Activated naive CD8-positive, alpha-beta T cell treated with anti-CD3 and anti-CD28 coated beads, Interleukin-2, amount 10 ng/mL, durations not matched to agents 7 days and 5 days (primary cell): ENCODE data around the gene CHMP2B. TPM values are rescaled to one million over a fixed set of nuclear protein-coding genes. Genes with fewer than 3 reads are reported as not detected.

ENCODE experiments used
- ATAC-seq: fragments of 150-1000 bp; cut with Tn5 transposase; one replicate; pipeline ENCODE4 v1.10.0; 2021; ENCODE audit warnings: low read depth, moderate library complexity
- POLR2A ChIA-PET: fragments of 350-600 bp; sonication (Branson Sonifier 250); formaldehyde crosslinking; loops from one replicate; lab custom pipeline; 2021; ENCODE audit warnings: antibody characterized with exemption; lab: Charles Lee
- DNase-seq: peaks from one replicate; pipeline ENCODE4 v3.0.0; 2021
- H3K27ac Mint-ChIP-seq: one replicate; pipeline ENCODE4 v1.8.0; 2022; ENCODE audit warnings: mild to moderate bottlenecking, mixed read lengths
- H3K27me3 Mint-ChIP-seq: one replicate; pipeline ENCODE4 v1.8.0; 2022; ENCODE audit warnings: mild to moderate bottlenecking, moderate library complexity, mixed read lengths
- H3K36me3 Mint-ChIP-seq: one replicate; pipeline ENCODE4 v1.8.0; 2021; ENCODE audit warnings: mild to moderate bottlenecking, mixed read lengths
- H3K4me1 Mint-ChIP-seq: one replicate; pipeline ENCODE4 v1.8.0; 2021; ENCODE audit warnings: mixed read lengths
- H3K4me3 Mint-ChIP-seq: one replicate; pipeline ENCODE4 v1.8.0; 2022; ENCODE audit warnings: mild to moderate bottlenecking, moderate library complexity, mixed read lengths
- H3K9me3 Mint-ChIP-seq: one replicate; pipeline ENCODE4 v1.8.0; 2021; ENCODE audit warnings: mixed read lengths
- total RNA-seq, 2 experiments: library from RNA; stranded (reverse); gene quantifications; one replicate each; pipeline ENCODE4 v1.2.3, GENCODE V29; 2021

The CHMP2B gene, protein sequence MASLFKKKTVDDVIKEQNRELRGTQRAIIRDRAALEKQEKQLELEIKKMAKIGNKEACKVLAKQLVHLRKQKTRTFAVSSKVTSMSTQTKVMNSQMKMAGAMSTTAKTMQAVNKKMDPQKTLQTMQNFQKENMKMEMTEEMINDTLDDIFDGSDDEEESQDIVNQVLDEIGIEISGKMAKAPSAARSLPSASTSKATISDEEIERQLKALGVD
- 10 to 100 TPM; 22.9 to 23.7 TPM for total RNA-seq

DNA sequence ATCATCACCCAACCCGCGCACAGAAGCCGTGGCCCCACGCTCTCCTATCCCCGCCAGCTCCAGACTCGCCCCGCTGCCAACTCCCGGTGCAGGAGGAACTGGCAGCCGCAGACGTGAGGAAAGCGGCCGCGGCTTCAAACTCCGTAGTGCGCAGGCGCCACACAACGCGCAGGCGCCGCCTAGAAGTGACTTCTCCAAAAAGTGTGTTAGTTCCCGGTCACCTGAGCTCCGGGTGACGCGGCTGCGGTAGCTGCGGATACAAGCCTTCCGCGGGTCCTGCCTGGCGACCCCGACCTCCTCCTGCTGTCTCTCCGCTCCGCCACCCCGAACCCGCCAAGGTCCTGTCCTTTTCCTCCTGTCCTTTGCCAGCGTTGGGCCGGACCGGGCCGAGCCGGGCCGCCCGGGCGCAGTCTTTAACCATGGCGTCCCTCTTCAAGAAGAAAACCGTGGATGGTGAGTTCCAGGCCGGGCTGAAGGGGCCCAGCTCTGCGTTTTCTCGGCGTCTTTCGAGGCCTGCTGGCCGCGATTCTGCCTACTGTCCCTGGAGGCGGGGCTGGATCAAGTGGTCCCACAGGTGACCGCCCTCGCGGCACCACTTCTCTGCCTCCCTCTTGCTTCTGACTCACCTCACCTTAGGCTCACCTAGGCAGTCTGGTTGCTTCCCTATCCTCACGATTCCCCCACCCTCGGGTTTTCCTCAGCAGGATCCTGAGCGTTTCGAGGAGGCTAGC is at the start of gene CHMP2B:
CHMP2B (plus strand) TSS at position 206 of the 731 bp plus-strand sequence; CDS start at position 420, 214 bp downstream.
- Mint-ChIP-seq H3K4me3 (peak within 1 kb of the TSS; percentile 99), H3K4me1 (peaks cover 17% of the 10 kb centered on the region), H3K27ac (peak within 1 kb of the TSS; percentile 98), H3K36me3 (peaks cover 9% of the 10 kb centered on the region), H3K9me3 (peaks cover 1% of the 10 kb centered on the region), H3K27me3 (peaks cover 18% of the 10 kb centered on the region)
- ATAC-seq (peak; percentile 96), DNase-seq (peak; percentile 92)
- POLR2A ChIA-PET: interaction anchor here (1.0 to 1.2 kb wide), 2 partner anchors 45 to 831 kb away, joined by 3 read pairs; partner anchors contain the start of gene CGGBP1

DNA sequence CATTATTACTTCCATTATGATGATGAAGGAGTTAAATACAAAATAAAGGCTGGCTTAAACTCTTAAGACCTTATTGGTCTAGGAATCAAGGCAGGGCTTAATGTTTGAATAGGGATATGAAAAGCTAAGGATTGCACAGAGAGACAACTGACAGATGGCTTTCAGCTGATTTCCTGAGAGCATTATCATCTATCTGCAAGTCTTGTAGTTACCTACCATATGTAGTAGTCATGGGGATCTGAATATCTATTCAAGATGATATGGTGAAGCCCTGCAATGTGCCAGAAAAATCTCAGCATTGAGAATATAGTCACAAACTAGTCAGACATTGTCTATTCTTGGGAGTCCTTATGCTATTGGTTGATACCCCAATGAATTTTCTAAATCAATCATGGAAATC is 47.5 kb upstream of the CHMP2B start:
- Mint-ChIP-seq H3K4me3 (no peak overlapping the region), H3K27ac (no peak overlapping the region), H3K27me3 (no peaks in the 10 kb centered on the region), H3K36me3 (no peaks in the 10 kb centered on the region), H3K9me3 (no peaks in the 10 kb centered on the region), H3K4me1 (no peaks in the 10 kb centered on the region)
- no peak for DNase-seq
- ATAC-seq: no peak
- POLR2A ChIA-PET: no interaction called here

DNA sequence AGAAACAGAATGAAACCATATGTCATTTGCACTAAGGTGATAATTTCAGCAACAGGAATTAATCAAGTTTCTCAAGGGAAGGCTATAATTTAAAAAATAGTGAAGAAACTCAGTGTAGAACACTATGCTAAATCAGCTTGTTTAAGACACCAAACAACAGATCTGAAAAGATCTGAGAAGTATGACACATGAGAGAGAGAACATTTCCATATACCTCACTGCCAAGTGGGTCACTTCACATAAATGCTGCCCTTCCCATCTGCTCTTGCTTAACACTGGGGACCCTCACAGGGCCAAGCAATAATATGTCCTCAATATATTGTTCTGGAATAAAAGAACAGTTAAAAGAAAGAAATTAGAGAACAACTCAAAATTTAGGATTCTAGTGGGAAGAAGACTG is 45.6 kb upstream of the CHMP2B start:
- peaks cover 4% of the 10 kb centered on the region for H3K27me3 Mint-ChIP-seq
- H3K27ac Mint-ChIP-seq: no peak overlapping the region
- H3K36me3 Mint-ChIP-seq: no peaks in the 10 kb centered on the region
- ATAC-seq (no peak), DNase-seq (no peak)
- H3K9me3 Mint-ChIP-seq: no peaks in the 10 kb centered on the region
- H3K4me1 Mint-ChIP-seq: no peaks in the 10 kb centered on the region
- POLR2A ChIA-PET: no interaction called here
- no peak overlapping the region for H3K4me3 Mint-ChIP-seq

DNA sequence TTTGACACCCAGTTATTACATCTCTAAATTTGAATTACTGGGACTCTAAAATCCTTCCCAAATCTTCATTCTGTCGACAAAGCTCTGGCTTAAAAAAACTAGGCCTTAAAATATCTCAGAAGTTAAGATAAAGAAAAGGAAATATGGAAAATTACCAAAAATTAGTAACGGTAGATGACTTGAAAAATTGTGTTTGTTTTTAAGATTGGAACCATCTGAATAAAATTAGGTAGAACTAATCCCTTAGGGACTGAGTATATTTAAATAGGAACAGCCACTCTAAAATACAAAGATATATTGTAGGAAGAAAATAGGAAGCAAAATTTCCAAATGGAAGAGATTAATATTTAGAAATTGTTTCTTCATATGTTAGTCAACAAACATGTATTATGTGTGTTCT is 45.1 kb upstream of the CHMP2B start:
- no peak for DNase-seq
- POLR2A ChIA-PET: no interaction called here
- H3K27me3 Mint-ChIP-seq: peaks cover 4% of the 10 kb centered on the region
- no peak overlapping the region for H3K4me3 Mint-ChIP-seq
- ATAC-seq: no peak
- H3K4me1 Mint-ChIP-seq: no peaks in the 10 kb centered on the region
- H3K27ac Mint-ChIP-seq: no peak overlapping the region
- no peaks in the 10 kb centered on the region for H3K9me3 Mint-ChIP-seq
- no peaks in the 10 kb centered on the region for H3K36me3 Mint-ChIP-seq

DNA sequence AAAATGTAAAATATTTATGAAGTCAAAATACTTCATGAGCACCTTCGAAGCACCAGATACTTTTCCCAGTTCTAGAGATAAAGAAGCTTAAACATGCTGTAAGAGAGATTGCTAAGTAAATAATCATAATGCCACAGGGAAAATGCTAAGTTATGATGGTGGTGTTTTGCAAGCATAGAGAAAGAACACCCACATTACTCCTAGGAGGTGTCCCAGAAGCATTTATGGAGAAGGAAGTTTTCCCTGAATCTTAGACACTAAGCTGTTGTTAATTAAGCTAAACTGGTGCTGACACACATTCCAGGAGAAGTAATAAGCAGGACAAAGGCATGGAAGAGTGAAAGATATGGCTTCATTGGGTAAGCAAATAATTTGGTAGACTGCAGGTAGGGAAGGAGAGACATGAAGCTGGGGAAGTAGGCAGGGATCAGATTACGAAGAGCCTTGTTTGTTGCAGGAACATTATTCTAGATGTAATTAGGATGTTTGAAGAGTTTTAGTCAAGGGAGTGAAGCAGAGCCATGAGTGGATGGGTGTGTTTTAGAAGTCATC is 40.4 kb upstream of the CHMP2B start:
- H3K27ac Mint-ChIP-seq: no peak overlapping the region
- no peaks in the 10 kb centered on the region for H3K4me1 Mint-ChIP-seq
- POLR2A ChIA-PET: no interaction called here
- H3K9me3 Mint-ChIP-seq: no peaks in the 10 kb centered on the region
- DNase-seq (no peak), ATAC-seq (no peak)
- peaks cover 5% of the 10 kb centered on the region for H3K27me3 Mint-ChIP-seq
- no peak overlapping the region for H3K4me3 Mint-ChIP-seq
- no peaks in the 10 kb centered on the region for H3K36me3 Mint-ChIP-seq

DNA sequence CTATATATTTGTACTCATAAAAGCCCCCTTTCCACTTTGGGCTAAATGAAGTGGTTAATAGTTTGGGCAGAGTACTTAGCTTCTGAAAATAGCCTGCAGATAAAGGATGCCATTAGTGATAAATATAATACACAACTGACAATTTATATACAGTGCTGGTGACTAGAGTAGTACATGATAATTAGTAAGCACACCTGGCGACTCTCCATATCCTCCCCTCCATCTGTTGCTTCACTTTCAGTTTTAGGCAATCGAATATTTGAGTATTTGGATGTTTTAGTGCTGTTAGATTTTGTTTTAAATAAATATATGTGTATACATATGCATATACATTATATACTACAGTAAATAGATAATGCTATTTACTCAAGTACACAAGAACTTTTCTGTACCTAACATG is 35.9 kb upstream of the CHMP2B start:
- no peaks in the 10 kb centered on the region for H3K4me1 Mint-ChIP-seq
- H3K4me3 Mint-ChIP-seq: no peak overlapping the region
- POLR2A ChIA-PET: no interaction called here
- no peak for DNase-seq
- H3K27me3 Mint-ChIP-seq: peaks cover 2% of the 10 kb centered on the region
- H3K9me3 Mint-ChIP-seq: peaks cover 4% of the 10 kb centered on the region
- no peaks in the 10 kb centered on the region for H3K36me3 Mint-ChIP-seq
- ATAC-seq: no peak
- H3K27ac Mint-ChIP-seq: no peak overlapping the region

DNA sequence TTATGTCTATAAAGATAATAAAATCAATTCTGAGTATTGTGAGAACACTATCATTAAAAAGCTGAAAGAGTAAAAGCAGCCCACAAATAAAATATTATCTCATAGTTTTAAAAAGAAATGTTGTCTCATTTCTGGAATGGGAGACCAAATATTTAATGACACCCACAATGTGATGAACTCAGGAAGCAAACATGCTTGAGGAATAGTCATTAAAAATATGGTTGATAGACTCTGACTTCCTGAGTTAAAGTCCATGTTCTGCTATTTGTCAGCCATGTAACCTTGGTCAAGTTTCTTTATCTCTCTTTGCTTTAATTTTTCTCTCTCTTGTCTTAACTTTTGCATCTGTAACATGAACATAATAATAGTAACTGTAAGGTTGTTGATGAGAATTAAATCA is 35.5 kb upstream of the CHMP2B start:
- Mint-ChIP-seq H3K4me3 (no peak overlapping the region), H3K4me1 (no peaks in the 10 kb centered on the region), H3K9me3 (peaks cover 7% of the 10 kb centered on the region), H3K27me3 (peaks cover 2% of the 10 kb centered on the region), H3K36me3 (no peaks in the 10 kb centered on the region), H3K27ac (no peak overlapping the region)
- no peak for ATAC-seq
- no peak for DNase-seq
- POLR2A ChIA-PET: no interaction called here

DNA sequence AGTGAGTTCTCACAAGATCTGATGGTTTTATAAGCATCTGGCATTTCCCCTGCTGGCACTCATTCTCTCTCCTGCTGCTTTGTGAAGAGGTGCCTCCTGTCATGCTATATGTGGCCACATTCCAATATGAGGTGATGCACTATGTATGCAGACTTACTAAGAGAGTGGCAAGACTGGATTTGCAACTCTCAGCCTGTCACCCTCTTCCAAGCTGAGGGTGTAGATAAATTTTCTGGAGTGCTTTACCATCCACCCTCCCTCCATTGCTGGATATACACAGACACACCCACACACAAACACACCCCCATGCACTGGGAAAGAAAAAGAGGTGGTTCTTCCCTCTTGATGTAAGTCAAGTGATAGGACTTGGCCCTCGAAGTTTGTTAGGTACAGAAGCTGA is 30.2 kb upstream of the CHMP2B start:
- POLR2A ChIA-PET: no interaction called here
- Mint-ChIP-seq H3K4me1 (no peaks in the 10 kb centered on the region), H3K27me3 (peaks cover 3% of the 10 kb centered on the region), H3K9me3 (peaks cover 10% of the 10 kb centered on the region), H3K4me3 (no peak overlapping the region), H3K36me3 (no peaks in the 10 kb centered on the region), H3K27ac (no peak overlapping the region)
- ATAC-seq (no peak), DNase-seq (no peak)

DNA sequence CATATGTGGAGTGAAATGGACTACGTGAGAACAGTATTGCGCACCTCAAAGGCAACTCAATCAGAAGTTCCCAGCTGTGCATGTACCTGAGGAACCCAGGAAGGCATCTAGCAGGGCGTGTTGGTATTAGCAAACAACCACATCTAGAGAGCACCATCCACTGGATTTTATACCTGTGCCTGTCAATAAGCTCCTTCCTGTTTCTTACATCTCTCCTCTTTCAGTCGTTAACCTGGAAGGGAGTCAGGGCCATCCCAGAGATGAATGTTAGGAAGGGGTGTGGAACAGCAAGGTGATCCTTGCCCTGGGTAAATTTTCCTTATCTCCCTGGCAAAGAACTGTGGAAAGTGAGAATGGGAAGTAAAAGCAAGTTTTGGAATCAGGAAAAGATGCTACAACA is 29.6 kb upstream of the CHMP2B start:
- no peak for DNase-seq
- Mint-ChIP-seq H3K9me3 (peaks cover 10% of the 10 kb centered on the region), H3K27ac (no peak overlapping the region), H3K36me3 (no peaks in the 10 kb centered on the region), H3K27me3 (peaks cover 3% of the 10 kb centered on the region), H3K4me1 (no peaks in the 10 kb centered on the region), H3K4me3 (no peak overlapping the region)
- no peak for ATAC-seq
- POLR2A ChIA-PET: no interaction called here

DNA sequence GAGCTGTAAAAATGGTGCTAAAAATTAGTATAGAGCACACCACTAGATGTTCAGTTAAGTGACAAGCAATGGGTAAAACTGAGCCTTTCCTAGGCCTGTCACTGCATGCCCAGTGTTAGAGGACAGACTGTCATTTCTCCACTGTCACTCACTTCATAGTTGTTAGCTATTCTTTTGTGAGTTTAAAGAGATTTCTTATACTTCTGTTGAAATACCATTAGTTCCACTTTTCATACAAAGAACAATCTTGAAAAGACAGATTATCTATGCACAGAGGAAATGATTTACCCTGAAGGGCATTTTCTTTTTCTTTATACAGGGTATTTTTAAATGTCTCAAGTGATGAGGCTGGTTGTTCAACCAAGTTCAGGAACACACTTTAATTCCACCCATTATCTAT is 28.3 kb upstream of the CHMP2B start:
- DNase-seq (no peak), ATAC-seq (no peak)
- Mint-ChIP-seq H3K27me3 (peaks cover 3% of the 10 kb centered on the region), H3K4me3 (no peak overlapping the region), H3K9me3 (peaks cover 10% of the 10 kb centered on the region), H3K36me3 (no peaks in the 10 kb centered on the region), H3K4me1 (no peaks in the 10 kb centered on the region), H3K27ac (no peak overlapping the region)
- POLR2A ChIA-PET: no interaction called here

DNA sequence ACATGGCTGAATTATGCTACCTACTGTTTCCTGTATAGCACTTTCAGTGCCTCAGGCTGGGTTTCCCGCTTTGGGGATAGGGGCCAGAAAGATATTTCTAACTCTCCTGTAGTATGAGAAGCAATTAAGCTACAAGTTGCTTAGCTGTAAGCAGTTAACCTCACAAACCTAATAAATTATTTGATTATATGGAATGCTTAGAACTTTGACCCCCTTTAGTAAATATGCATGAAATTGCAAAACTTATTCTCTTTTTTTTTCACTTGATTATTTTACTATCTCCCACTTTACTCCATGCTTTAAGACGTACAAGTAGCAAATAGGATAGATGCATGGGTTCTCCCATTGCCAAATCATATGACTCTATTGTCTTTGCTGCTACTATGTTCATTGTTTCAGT is 27.5 kb upstream of the CHMP2B start:
- POLR2A ChIA-PET: no interaction called here
- no peak overlapping the region for H3K27ac Mint-ChIP-seq
- ATAC-seq (no peak), DNase-seq (no peak)
- H3K36me3 Mint-ChIP-seq: no peaks in the 10 kb centered on the region
- H3K9me3 Mint-ChIP-seq: peaks cover 10% of the 10 kb centered on the region
- no peak overlapping the region for H3K4me3 Mint-ChIP-seq
- H3K27me3 Mint-ChIP-seq: peaks cover 3% of the 10 kb centered on the region
- H3K4me1 Mint-ChIP-seq: no peaks in the 10 kb centered on the region

DNA sequence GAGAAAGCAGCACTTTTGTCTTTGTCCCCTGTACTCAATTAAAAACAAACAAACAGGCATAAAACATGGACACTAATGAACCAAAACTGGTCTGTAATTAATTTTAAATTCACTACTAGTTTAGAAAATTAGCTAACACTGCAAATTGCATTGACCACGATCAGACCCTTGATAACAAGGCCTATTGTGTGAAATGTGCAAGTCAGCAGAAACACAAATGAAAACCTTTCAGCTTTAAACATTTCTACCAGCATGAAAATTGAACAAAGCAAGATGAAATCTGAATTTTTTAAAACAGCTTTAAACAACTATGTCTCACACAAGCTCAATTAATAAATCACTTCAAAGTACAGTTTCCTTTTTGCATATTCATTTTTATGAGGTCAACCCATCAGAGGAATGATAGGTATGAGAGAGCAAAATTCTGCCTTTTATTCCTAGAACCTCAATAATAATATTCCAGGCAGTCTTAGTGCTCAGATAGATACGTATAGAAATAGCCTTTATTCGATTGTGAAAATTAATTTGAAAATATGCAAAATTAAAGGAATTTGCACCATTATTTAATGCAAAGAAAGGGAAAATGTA is 27.0 kb upstream of the CHMP2B start:
- POLR2A ChIA-PET: no interaction called here
- Mint-ChIP-seq H3K27ac (no peak overlapping the region), H3K36me3 (no peaks in the 10 kb centered on the region), H3K4me3 (no peak overlapping the region), H3K9me3 (peaks cover 10% of the 10 kb centered on the region), H3K4me1 (no peaks in the 10 kb centered on the region), H3K27me3 (peaks cover 3% of the 10 kb centered on the region)
- ATAC-seq (no peak), DNase-seq (no peak)

DNA sequence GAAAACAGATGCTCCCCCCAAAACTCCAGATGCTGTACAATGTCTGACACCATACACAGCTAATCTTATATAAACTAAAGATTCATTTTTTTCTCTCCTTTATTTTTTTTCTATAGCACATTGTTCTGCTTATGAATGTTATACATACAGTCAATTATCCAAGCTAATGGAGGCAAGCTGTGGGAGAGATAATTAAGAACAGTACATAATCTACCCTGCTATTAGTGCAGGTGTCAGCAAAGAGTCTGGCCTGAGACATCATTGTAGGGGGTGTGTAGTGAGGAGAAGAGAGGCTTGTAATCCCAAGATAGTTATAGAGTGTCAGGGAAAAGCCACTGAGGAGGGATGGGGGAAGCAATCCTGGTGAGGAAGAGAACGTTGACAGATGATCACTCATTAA is 25.4 kb upstream of the CHMP2B start:
- DNase-seq (no peak), ATAC-seq (no peak)
- peaks cover 3% of the 10 kb centered on the region for H3K9me3 Mint-ChIP-seq
- H3K4me3 Mint-ChIP-seq: no peak overlapping the region
- no peaks in the 10 kb centered on the region for H3K4me1 Mint-ChIP-seq
- H3K27ac Mint-ChIP-seq: no peak overlapping the region
- peaks cover 5% of the 10 kb centered on the region for H3K27me3 Mint-ChIP-seq
- no peaks in the 10 kb centered on the region for H3K36me3 Mint-ChIP-seq
- POLR2A ChIA-PET: no interaction called here

DNA sequence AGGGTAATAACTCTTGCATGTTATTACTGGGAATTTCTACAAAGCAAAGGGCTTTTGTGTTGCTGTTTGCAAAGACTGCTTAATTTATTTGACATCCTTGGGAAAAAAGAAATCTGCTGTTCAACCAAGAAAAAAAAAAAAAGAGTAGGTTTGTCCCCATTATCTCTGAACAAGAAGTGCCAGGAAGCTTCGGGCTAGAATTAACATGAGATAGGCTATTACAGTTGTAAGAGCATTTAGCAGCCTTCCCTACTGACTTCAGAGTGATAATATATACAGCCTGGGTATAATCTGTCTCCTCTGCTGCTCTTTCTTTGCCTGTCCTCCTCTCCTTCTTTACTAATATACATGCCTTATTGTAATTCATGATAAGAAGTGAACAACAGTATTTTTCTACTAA is 23.3 kb upstream of the CHMP2B start:
- no peaks in the 10 kb centered on the region for H3K4me1 Mint-ChIP-seq
- POLR2A ChIA-PET: no interaction called here
- H3K36me3 Mint-ChIP-seq: no peaks in the 10 kb centered on the region
- no peak overlapping the region for H3K27ac Mint-ChIP-seq
- H3K27me3 Mint-ChIP-seq: peaks cover 7% of the 10 kb centered on the region
- H3K4me3 Mint-ChIP-seq: no peak overlapping the region
- DNase-seq (no peak), ATAC-seq (no peak)
- no peaks in the 10 kb centered on the region for H3K9me3 Mint-ChIP-seq
